GM19043 (cell line): ENCODE measurements around the gene RASD2.

Source experiments
- ATAC-seq: cut with Tn5 transposase; IDR thresholded peaks from one replicate; pipeline ENCODE4 v1.9.1; 2021; ENCODE audit warnings: low read depth; ENCODE audit not compliant: unreplicated experiment

Gene RASD2

DNA sequence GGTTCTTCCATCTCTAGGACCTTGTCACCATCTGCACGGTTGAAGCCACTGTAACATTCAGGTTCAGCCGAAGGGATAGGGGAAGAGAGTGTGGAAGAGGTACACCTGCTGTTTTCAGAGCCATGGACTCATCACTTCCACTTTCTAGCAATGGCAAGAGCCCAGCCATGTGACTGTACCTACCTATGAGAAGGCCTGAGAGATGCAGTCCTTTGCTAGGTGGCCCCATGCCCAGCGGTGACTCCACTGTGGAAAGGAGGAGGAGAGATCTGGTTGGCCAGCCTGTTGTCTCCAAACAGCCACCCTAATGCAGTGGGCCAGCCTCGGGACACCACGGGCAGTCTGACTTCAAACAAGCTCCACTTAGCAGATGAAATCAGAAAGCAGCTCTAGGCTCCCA lies 16.0 kb downstream of the RASD2 start:
- ATAC-seq = no peak

- no peak for ATAC-seq
Measured at GRCh38 chr22:35558031-35558430, 17.4 kb downstream of the RASD2 start.

GRCh38 chr22:35558719-35559118 lies 18.1 kb downstream of the RASD2 start:
- ATAC-seq = no peak

DNA sequence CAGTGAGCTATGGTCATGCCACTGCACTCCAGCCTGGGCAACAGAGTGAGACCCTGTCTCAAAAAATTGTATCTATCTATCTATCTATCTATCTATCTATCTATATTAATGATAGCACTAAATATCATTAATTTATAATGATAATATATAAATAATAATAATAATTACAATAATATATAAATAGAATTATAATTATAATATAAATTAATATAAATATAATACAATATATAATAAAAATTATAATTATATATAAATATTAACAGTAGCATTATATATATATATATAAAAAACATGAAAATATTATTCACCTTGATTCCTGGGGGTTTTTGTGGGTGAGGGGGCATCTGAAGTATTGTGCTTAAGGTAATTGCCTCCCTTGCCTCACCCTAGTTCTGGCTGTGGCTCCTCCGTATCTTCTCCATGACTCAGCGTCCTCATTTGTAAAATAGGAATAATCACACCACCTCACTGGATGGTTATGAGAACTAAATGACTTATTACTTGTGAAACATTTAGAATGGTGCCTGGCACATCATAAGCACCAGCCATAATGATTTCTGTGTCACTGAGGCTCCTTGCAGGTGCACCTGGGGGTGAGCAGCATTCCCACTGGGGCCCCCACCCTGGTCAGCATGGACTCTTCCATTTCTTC lies 18.8 kb downstream of the RASD2 start:
- ATAC-seq = no peak

GRCh38 chr22:35560366-35560765 lies 19.7 kb downstream of the RASD2 start:
- ATAC-seq = no peak

DNA sequence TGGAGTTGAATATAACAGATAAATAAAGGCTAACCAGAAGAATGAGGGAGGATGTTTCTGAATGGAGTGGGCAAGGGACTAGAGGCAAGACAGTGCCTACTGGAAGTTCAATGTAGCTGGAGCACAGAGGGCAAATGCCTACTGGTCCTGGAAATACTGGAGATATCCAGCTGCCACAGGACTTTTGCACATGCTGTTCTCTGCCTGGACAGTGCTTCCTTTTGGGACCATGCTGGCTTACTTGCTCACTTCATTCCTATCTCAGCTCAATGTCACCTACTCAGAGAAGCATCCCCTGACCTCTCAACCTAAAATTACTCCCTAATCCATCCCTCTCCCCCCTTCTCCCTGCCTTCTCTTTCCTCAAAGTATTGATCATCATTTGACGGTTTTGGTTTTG lies 20.2 kb downstream of the RASD2 start:
- no peak for ATAC-seq

DNA sequence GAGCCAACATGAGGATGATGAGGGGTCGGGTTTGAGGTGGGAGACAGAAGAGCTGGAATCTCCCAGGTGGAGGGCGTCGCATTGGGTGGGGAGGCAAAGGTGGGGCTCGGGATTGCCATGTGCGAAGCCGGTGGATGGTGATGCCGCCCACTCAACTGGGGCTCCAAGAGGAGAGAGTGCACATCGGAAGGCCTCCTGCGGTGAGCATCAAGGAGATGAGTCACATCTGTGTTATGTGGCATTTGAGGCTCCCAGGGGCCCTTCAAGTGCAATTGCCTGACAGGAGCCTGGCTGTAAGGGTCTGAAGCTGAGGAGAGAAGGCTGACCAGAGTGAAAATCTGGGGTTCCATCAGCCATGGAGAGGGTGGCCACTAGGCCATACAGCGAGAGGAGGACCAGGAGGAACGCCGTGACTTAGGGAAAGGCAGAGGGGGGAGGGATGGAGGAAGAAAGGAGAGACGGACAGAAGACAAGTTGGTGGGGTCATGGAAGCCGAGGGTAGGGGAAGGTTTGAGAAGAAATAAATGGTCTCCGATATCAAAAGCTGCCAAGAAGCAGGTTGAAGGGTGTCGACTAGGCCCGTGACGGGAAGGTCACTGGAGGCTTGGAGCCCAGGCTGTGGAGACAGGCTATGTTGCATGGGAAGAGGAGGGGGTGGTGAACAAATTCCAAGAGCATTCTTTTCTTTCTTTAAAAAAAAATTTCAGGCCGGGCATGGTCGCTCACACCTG lies 21.3 kb downstream of the RASD2 start:
- no peak for ATAC-seq

DNA sequence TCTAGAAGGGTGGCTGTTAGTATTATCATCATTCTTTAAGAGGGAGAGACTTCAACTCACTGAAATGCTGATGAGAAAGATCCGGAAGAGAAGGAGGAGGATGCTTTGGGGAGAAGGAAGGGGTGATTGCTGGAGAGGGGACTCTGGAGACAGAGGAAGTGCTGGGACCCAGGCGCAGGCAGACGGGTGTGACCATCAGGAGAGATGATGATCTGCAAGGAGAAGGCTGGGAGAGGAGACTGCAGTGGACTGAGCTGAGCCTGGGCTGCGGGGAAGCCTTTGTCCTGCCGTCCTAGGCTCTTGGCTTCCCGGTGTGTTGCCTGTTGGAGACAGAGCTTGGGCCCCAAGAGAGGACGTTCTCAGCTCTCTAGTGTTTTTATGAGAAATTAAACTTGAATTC lies 22.6 kb downstream of the RASD2 start:
- no peak for ATAC-seq

DNA sequence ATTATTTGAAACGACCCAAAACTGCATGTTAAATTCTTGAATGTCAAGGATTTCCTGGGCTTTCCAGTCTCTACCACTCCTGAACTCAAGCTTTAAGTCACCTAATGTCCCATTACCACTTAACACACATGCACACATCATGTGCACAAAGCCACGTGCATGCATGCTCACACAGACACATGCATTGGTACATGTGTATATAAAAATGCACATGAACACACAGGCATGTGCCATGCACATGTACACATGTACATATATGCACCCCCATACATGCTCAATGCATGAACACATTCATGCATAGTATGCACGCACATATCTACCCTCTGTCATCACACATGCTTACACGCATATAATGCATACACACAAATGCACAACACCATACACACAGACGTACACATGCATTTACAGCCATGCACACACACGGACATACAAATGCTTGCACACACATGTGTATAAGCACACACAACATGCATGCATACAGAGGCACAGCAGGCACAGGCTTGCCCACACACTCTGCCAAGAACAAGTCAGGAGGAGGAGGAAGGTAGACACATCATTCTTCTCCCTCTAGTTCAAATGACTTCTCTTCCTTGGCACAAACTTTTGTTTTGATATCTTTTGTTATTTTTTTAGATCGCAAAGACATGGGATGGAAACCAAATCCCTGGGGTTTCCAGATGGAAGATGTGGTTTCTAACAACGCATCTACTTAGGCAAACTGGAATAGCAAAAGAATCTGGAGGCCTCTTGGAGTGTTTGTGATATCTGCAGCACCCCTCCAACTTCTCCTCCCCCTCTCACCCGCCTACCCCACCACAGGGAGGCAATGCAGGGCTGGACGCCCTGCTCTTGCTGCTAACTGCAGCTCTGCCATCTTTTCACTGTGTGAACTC lies 24.6 kb downstream of the RASD2 start:
- no peak for ATAC-seq

DNA sequence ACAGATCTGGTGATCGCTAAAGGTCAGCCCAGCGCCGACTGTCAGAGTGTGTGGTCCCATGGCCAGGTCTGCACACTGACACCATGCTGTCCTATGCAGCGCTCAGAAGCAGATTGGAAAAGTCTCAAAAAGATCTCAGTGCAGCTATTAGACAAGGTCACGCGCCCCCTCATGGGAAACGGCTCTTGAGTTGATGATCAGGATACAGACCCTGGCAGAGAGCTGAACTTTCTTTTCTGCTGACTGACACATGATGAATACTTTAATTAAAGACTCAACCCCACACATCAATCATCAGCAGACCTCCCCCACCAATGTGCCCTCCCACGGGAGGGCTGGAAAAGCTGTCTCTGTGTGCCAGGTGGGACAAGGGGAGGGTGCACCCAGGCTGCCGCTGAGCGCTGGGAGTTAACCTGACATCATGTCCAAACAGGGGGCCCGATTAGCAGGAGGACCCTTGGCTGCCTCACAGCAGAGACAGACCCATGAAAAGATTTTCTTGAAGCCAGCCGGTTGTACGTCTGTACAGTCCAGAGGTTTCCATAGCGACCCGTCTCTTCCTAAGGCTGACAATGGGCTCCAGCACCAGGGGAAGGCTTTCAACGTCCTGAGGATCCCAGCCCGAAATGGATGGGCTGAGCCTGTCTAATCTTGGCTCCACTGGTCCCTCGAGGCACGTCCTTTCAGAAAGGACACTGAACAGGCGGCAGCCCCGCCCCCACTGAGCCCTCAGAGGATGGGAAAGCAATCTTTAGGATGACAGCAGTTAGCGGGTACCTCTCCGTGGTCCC lies 26.9 kb downstream of the RASD2 start:
- no peak for ATAC-seq

- no peak for ATAC-seq
Measured at GRCh38 chr22:35568751-35569739, 28.4 kb downstream of the RASD2 start.

GRCh38 chr22:35569916-35570315 lies 29.3 kb downstream of the RASD2 start:
- ATAC-seq = no peak

GRCh38 chr22:35570686-35571194 lies 30.1 kb downstream of the RASD2 start:
- no peak for ATAC-seq

DNA sequence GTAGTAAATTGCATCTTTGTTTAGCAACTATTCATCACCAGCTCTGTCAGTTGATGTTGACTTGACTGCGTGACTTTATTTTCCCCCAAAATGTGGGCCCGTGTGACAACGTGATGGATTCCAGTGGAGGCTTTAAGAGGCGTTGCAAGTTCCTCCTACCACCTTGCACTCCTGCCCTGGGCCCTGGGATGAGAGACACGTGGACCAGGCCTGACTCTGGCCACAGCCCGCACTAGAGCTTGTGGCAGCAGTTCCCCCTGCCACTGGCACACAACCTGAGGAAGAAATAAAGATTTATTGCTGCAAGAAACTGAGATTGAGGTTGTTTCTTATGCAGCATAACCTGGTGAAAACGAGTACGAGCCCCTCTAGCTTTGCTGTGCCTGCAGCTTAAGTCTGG lies 31.9 kb downstream of the RASD2 start:
- no peak for ATAC-seq

DNA sequence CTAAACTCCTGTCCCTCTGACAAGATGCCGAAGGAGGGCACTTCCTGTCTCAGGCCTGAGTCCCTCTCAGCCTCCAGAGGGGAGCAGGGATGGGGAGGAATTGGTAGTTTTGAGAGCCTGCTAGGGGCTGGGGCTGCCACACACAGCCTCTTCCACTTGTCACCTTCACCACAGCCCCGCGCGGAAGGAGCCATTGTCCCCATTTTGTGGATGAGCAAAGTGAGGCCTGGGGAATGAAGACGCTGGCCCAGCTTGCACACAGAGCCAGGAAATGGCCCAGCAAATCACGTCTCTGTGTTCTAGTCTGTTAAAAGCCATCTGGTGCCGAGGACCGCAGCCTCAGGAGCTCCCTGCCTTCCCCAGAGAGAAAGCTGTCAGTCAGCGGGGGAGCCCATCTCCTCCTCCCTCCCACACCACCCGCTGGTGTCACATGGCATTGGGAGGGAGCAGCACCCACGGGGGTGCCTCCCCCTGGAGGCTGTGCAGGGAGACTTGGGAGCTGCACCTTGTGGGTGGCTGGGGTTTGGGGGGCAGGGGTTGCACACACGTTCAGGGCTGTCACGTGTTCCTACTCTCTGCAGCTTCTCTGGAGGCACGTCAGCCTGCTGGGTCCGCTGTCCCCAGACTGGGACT lies 34.6 kb downstream of the RASD2 start:
- no peak for ATAC-seq

GRCh38 chr22:35576671-35577070 lies 36.0 kb downstream of the RASD2 start:
- ATAC-seq = no peak

DNA sequence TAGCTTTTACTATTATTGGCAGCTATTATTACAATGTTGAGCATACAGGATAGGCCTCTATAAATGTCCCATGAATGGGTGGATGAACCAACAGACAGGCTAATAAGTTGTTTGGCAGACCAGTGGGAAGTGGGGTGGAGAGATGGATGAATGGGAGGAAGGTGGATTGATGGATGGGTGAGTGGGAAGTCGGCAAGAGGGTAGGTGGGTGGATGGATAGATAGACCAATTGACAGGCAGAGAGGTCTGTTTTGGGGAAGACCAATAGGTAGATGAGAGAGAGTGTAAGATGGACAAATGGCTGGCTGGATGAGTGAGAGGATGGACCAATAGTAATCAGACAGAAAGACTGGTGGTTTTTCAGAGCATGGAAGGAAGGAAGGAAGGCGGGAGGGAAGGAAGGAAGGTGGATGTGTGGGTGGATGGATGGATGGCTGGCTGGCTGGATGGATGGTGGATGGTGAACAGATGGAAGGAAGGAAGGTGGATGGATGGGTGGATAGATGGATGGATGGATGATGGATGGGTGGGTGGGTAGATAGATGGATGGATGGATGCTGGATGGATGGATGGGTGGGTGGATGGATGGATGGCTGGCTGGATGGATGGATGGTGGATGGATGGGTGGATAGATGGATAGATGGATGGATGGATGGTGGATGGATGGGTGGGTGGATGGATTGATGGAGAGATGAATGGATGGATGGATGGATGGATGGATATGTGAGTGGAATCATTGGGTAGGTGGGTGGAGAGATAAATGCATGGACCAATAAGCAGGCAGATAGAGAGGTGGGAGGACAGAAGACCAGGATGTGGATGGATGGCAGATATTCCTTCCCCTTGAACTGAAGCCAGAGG lies 37.4 kb downstream of the RASD2 start:
- no peak for ATAC-seq
